ENCODE data around the gene CAD.

Gene CAD

GRCh38 chr2:27284996-27285395 is 67.8 kb downstream of the CAD start:
- DNase-seq: no peak

GRCh38 chr2:27285481-27285880 is 68.3 kb downstream of the CAD start:
- no peak for DNase-seq

- DNase-seq: no peak
Measured at GRCh38 chr2:27288610-27289009, 71.4 kb downstream of the CAD start.

- no peak for DNase-seq
Measured at GRCh38 chr2:27290549-27290948, 73.4 kb downstream of the CAD start.

- DNase-seq: no peak
Measured at GRCh38 chr2:27291865-27292264, 74.7 kb downstream of the CAD start.

Measured in activated CD4-positive, alpha-beta T cell treated with anti-CD3 and anti-CD28 coated beads, Interleukin-2, amount 50 U/mL, for 4 hours (primary cell).